ENCODE measurements around the gene LKAAEAR1. TPM values are rescaled to one million over a fixed set of nuclear protein-coding genes. Genes with fewer than 3 reads are reported as not detected.

LKAAEAR1 gene
- total and polyA plus RNA-seq, 2 of the 13 experiments (the other 11 are each of a cell fraction or from before 2014, with no cell fraction given), result not detected

GRCh38 chr20:64040231-64041039 lies 43.8 kb downstream of the LKAAEAR1 start (continued):
- no peak for TF ChIP-seq TRIM22 (IDR thresholded peaks at IDR 0.05)
- TF ChIP-seq MLX (CRISPR knock-in tag; IDR thresholded peaks at IDR 0.05), result no peak
- no peak for TF ChIP-seq MTF1 (CRISPR knock-in tag; IDR thresholded peaks at IDR 0.05)
- TF ChIP-seq, protein P1, sequence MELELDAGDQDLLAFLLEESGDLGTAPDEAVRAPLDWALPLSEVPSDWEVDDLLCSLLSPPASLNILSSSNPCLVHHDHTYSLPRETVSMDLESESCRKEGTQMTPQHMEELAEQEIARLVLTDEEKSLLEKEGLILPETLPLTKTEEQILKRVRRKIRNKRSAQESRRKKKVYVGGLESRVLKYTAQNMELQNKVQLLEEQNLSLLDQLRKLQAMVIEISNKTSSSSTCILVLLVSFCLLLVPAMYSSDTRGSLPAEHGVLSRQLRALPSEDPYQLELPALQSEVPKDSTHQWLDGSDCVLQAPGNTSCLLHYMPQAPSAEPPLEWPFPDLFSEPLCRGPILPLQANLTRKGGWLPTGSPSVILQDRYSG (CRISPR knock-in tag; IDR thresholded peaks at IDR 0.05), result no peak
- TF ChIP-seq GPBP1L1 (CRISPR knock-in tag; IDR thresholded peaks at IDR 0.05), result no peak
- TF ChIP-seq HNRNPUL1 (IDR thresholded peaks at IDR 0.05; ENCODE audit: low read depth, low read length), result no peak
- no peak for TF ChIP-seq ZNF800 (CRISPR knock-in tag; IDR thresholded peaks at IDR 0.05)
- no peak for TF ChIP-seq BRF2 (CRISPR knock-in tag; IDR thresholded peaks at IDR 0.05)
- peak; percentile 5; the same call in 1 of the 2 replicates for TF ChIP-seq ZSCAN9 (CRISPR knock-in tag; IDR thresholded peaks at IDR 0.05; ENCODE audit: borderline replicate concordance)
- no peak for TF ChIP-seq PBX3 (CRISPR knock-in tag; IDR thresholded peaks at IDR 0.05; ENCODE audit: borderline replicate concordance)
- peak; percentile 70; the same call in 1 of the 2 replicates for TF ChIP-seq ZNF749 (CRISPR knock-in tag; IDR thresholded peaks at IDR 0.05; ENCODE audit: borderline replicate concordance)
- TF ChIP-seq ZNF382 (CRISPR knock-in tag; IDR thresholded peaks at IDR 0.05; ENCODE audit: borderline replicate concordance), result no peak
- TF ChIP-seq FOXA3 (CRISPR knock-in tag; IDR thresholded peaks at IDR 0.05), result no peak
- TF ChIP-seq ZNF674 (CRISPR knock-in tag; IDR thresholded peaks at IDR 0.05; ENCODE audit: low read depth), result no peak
- TF ChIP-seq DZIP1 (CRISPR knock-in tag; IDR thresholded peaks at IDR 0.05), result no peak
- no peak for TF ChIP-seq ZNF598 (CRISPR knock-in tag; IDR thresholded peaks at IDR 0.05; ENCODE audit: borderline replicate concordance)
- peak in 1 of 2 experiments; percentile 1; a peak in 1 of 4 replicates for TF ChIP-seq POLR2A (IDR thresholded peaks at IDR 0.05; ENCODE audit: insufficient read depth in 1 of 2, low read depth in 2 of 2, low read length in 2 of 2)

All from HepG2 (cell line).